ENCODE data around the gene POP5.

DNA sequence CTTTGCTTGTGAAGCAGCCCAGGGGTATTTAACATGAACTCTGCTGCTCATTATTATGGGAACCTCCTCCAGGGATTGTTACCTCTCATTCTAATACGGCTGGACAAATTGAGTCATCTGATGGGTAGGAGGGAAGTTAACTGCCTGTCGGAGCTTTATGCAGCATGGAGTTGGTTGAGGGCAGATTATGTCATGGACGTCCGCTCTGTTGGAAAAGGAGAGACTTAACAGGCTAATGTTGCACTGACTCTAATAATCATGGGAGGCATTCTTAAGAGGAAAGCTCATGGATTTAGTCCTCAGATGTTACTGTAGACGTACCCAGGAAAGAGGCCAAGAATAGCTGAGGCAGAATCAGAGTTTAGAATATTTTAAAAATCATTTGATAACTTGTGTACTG is 9.9 kb downstream of the POP5 start:
- TF ChIP-seq, protein P1, sequence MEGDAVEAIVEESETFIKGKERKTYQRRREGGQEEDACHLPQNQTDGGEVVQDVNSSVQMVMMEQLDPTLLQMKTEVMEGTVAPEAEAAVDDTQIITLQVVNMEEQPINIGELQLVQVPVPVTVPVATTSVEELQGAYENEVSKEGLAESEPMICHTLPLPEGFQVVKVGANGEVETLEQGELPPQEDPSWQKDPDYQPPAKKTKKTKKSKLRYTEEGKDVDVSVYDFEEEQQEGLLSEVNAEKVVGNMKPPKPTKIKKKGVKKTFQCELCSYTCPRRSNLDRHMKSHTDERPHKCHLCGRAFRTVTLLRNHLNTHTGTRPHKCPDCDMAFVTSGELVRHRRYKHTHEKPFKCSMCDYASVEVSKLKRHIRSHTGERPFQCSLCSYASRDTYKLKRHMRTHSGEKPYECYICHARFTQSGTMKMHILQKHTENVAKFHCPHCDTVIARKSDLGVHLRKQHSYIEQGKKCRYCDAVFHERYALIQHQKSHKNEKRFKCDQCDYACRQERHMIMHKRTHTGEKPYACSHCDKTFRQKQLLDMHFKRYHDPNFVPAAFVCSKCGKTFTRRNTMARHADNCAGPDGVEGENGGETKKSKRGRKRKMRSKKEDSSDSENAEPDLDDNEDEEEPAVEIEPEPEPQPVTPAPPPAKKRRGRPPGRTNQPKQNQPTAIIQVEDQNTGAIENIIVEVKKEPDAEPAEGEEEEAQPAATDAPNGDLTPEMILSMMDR (IDR thresholded peaks at IDR 0.05), result no peak
- no peak for TF ChIP-seq POLR2A (IDR thresholded peaks at IDR 0.05)
